Epithelial cell of esophagus (primary cell): ENCODE results near the gene NUAK1.

ENCODE experiments used
- DNase-seq: peaks from one replicate; pipeline ENCODE4 v3.0.0; 2010; ENCODE audit warnings: low read depth
- H3K4me3 ChIP-seq: 2 replicates; pipeline ENCODE4 v1.5.1; 2011; ENCODE audit warnings: mild to moderate bottlenecking, low read length, control low read depth
- CTCF ChIP-seq: IDR thresholded peaks from 2 replicates; pipeline ENCODE4 v1.5.1; 2011; ENCODE audit warnings: low read depth, mild to moderate bottlenecking, low read length, control low read depth, inconsistent platforms; ENCODE audit not compliant: insufficient read depth; ENCODE audit errors: missing control alignments

The NUAK1 gene

GRCh38 chr12:106138633-106139421, at the start of gene NUAK1:
TSS of gene NUAK1 (minus strand) at chr12:106138954. CDS start at chr12:106138653, 301 bp downstream.
- peak within 1 kb of the TSS; percentile 57 for H3K4me3 ChIP-seq
- no peak for TF ChIP-seq CTCF
- DNase-seq: peak; percentile 40

GRCh38 chr12:106188256-106188655, 49.5 kb upstream of the NUAK1 start:
- DNase-seq: no peak
- TF ChIP-seq CTCF: no peak
- no peak overlapping the region for H3K4me3 ChIP-seq

- DNase-seq: no peak
These were observed 49.1 kb upstream of the NUAK1 start for GRCh38 chr12:106187842-106188241.

GRCh38 chr12:106187155-106187789, 48.5 kb upstream of the NUAK1 start:
- no peak overlapping the region for H3K4me3 ChIP-seq
- no peak for TF ChIP-seq CTCF
- no peak for DNase-seq

More at GRCh38 chr12:106187842-106188241, 49.1 kb upstream of the NUAK1 start:
- no peak overlapping the region for H3K4me3 ChIP-seq
- no peak for TF ChIP-seq CTCF

GRCh38 chr12:106183735-106184134, 45.0 kb upstream of the NUAK1 start:
- H3K4me3 ChIP-seq: no peak overlapping the region
- no peak for DNase-seq
- TF ChIP-seq CTCF: no peak

- DNase-seq: peak; percentile 7
- no peak overlapping the region for H3K4me3 ChIP-seq
- no peak for TF ChIP-seq CTCF
These were observed 42.8 kb upstream of the NUAK1 start for GRCh38 chr12:106181401-106182114.
